ENCODE results near the gene EXOC3L2. TPM values are rescaled to one million over a fixed set of nuclear protein-coding genes. Genes with fewer than 3 reads are reported as not detected.

Gene EXOC3L2
- total and polyA plus RNA-seq, 10 of the 15 experiments (the other 5 are each of a cell fraction or from before 2014, with no cell fraction given) = not detected

GRCh38 chr19:45168767-45169351 is 76.3 kb downstream of the EXOC3L2 start:
- H3K9me3 ChIP-seq (replicated peaks; ENCODE audit: control insufficient read depth, insufficient read depth, low read length) = no peaks in the 10 kb centered on the region
- intact Hi-C loops (cut with micrococcal nuclease; ENCODE audit: unreplicated experiment) (no loop called here), in situ Hi-C loops (cut with MboI) (no loop called here)
- H2AFZ ChIP-seq (ENCODE audit: control insufficient read depth, low read depth, low read length) = no peak overlapping the region
- POLR2A ChIA-PET = interaction anchor here (0.7 kb wide), 1 partner anchor 32 kb away, joined by 3 read pairs; no protein-coding TSS in a partner anchor
- no peaks in the 10 kb centered on the region for H3K36me3 ChIP-seq (ENCODE audit: control insufficient read depth in 2 of 2, insufficient read depth in 2 of 2, low read length in 1 of 2)
- CTCF ChIA-PET = interaction anchor here (0.6 kb wide), 1 partner anchor 12 kb away, joined by 5 read pairs; no protein-coding TSS in a partner anchor
- H3K27me3 ChIP-seq (replicated peaks in 1 of 2; ENCODE audit: control insufficient read depth in 2 of 2, insufficient read depth in 2 of 2, low read length in 1 of 2) = no peaks in the 10 kb centered on the region
- H3K4me2 ChIP-seq (ENCODE audit: control insufficient read depth, insufficient read depth) = no peak overlapping the region
- FAIRE-seq (no peak), DNase-seq (ENCODE audit: low read depth, low spot score) (no peak), ATAC-seq (no peak)
- H4K20me1 ChIP-seq (ENCODE audit: control insufficient read depth, insufficient read depth) = no peaks in the 10 kb centered on the region
- BruUV-seq (replicated peaks) = no TSS peak
- H3K4me3 ChIP-seq = no peak overlapping the region
- H3K27ac ChIP-seq (ENCODE audit: control insufficient read depth, insufficient read depth) = no peak overlapping the region
- RAD21 ChIA-PET (ENCODE audit: unreplicated experiment) = no interaction called here
- SMC1A ChIA-PET (ENCODE audit: uncharacterized antibody, unreplicated experiment) = no interaction called here
- no peak for TF ChIP-seq BCLAF1 (IDR thresholded peaks at IDR 0.05)
- TF ChIP-seq MEF2A (IDR thresholded peaks at IDR 0.05; ENCODE audit: insufficient read depth, low read depth, low read length) = no peak
- no peak for TF ChIP-seq RCOR1 (conservative IDR thresholded peaks at IDR 0.05; ENCODE audit: low read depth, low read length)
- TF ChIP-seq ZBTB4 (CRISPR knock-in tag; IDR thresholded peaks at IDR 0.05) = no peak
- no peak for TF ChIP-seq CREB1 (IDR thresholded peaks at IDR 0.05; ENCODE audit: low read depth)
- no peak for TF ChIP-seq POU2F2 (IDR thresholded peaks at IDR 0.05; ENCODE audit: borderline replicate concordance, low read depth, low read length)
- TF ChIP-seq EP300 (IDR thresholded peaks at IDR 0.05; ENCODE audit: borderline replicate concordance in 1 of 2, control insufficient read depth in 1 of 2, low read depth in 2 of 2, low read length in 2 of 2) = no peak
- TF ChIP-seq KLF5 (IDR thresholded peaks at IDR 0.05; ENCODE audit: partially characterized antibody) = no peak
- TF ChIP-seq BRCA1 (IDR thresholded peaks at IDR 0.05; ENCODE audit: low read depth, low read length) = no peak
- TF ChIP-seq CHD4 (IDR thresholded peaks at IDR 0.05) = no peak
- TF ChIP-seq ZNF274 (IDR thresholded peaks at IDR 0.05; ENCODE audit: insufficient read depth, insufficient read length) = no peak
- no peak for TF ChIP-seq NFYB (IDR thresholded peaks at IDR 0.05; ENCODE audit: insufficient read depth, low read depth, low read length)
- H3K9ac ChIP-seq (ENCODE audit: control insufficient read depth, insufficient read depth, low read length) = no peak overlapping the region
- WGBS (ENCODE audit: insufficient coverage, insufficient replicate concordance, low lambda C conversion rate, missing lambda C conversion rate) = 77% methylated on average over 15 of the region's 16 CpGs
- H3K4me1 ChIP-seq (ENCODE audit: control insufficient read depth, insufficient read depth, low read length) = peaks cover 22% of the 10 kb centered on the region
- no peaks in the 10 kb centered on the region; the same call in 1 of the 2 replicates for H3K79me2 ChIP-seq (ENCODE audit: control insufficient read depth, insufficient read depth, low read length)

Data from GM12878 (cell line).